T-helper 2 cell (primary cell): ENCODE results near the gene BHLHE41.
A peak's percentile ranks its signal among the peaks of the same experiment; 100 is the strongest.

Experiments
- DNase-seq, 5 experiments: peaks; one replicate each; pipeline versions ENCODE4 v3.0.0 to v3.0.0-alpha.2; 2012 to 2022
- total RNA-seq, 2 donors: gene quantifications; one replicate each; lab custom pipeline; 2026; lab: John Stamatoyannopoulos, UW

BHLHE41 gene
- 0 to 0.13 reads per million in 2 donors for total RNA-seq

- peak in 1 of 5 experiments; percentile 33 for DNase-seq
These were observed at the start of gene BHLHE41 for GRCh38 chr12:26124446-26125399. Gene BHLHE41, minus strand, starts transcription at chr12:26125037. Its CDS starts 258 bp downstream, at chr12:26124779.

GRCh38 chr12:26172946-26173552 is 48.2 kb upstream of the BHLHE41 start:
- DNase-seq = no peak

GRCh38 chr12:26172539-26172938 is 47.7 kb upstream of the BHLHE41 start:
- no peak for DNase-seq

- DNase-seq = no peak
These were observed 47.2 kb upstream of the BHLHE41 start for GRCh38 chr12:26172013-26172412.

- DNase-seq = no peak
These were observed 39.3 kb upstream of the BHLHE41 start for GRCh38 chr12:26164118-26164517.

GRCh38 chr12:26162905-26163304 is 38.1 kb upstream of the BHLHE41 start:
- DNase-seq = no peak

- DNase-seq = no peak
These were observed 37.3 kb upstream of the BHLHE41 start for GRCh38 chr12:26162174-26162573.

GRCh38 chr12:26158078-26158764 is 33.4 kb upstream of the BHLHE41 start:
- DNase-seq = no peak

GRCh38 chr12:26157001-26157400 is 32.2 kb upstream of the BHLHE41 start:
- DNase-seq = no peak

- DNase-seq = no peak
These were observed 31.5 kb upstream of the BHLHE41 start for GRCh38 chr12:26156201-26156871.

GRCh38 chr12:26153421-26154154 is 28.8 kb upstream of the BHLHE41 start:
- no peak for DNase-seq

GRCh38 chr12:26152507-26153102 is 27.8 kb upstream of the BHLHE41 start:
- no peak for DNase-seq

- no peak for DNase-seq
These were observed 26.1 kb upstream of the BHLHE41 start for GRCh38 chr12:26150736-26151450.

- no peak for DNase-seq
These were observed 25.2 kb upstream of the BHLHE41 start for GRCh38 chr12:26149968-26150500.

GRCh38 chr12:26148291-26148690 is 23.5 kb upstream of the BHLHE41 start:
- DNase-seq = no peak

- no peak for DNase-seq
These were observed 18.5 kb upstream of the BHLHE41 start for GRCh38 chr12:26143291-26143690.

- no peak for DNase-seq
These were observed 14.0 kb upstream of the BHLHE41 start for GRCh38 chr12:26138860-26139259.

- no peak for DNase-seq
These were observed 11.9 kb upstream of the BHLHE41 start for GRCh38 chr12:26136688-26137087.

GRCh38 chr12:26135571-26135970 is 10.7 kb upstream of the BHLHE41 start:
- no peak for DNase-seq

- DNase-seq = no peak
These were observed 10.2 kb upstream of the BHLHE41 start for GRCh38 chr12:26135010-26135420.

GRCh38 chr12:26134540-26134939 is 9.7 kb upstream of the BHLHE41 start:
- no peak for DNase-seq
